NCI-H1417 treated with DMSO at 0.1 percent for 48 hours (cell line): ENCODE data around the gene GSN.

Experiments
- DNase-seq: peaks from one replicate; lab custom pipeline; 2025; lab: John Stamatoyannopoulos, UW

GSN gene

DNA sequence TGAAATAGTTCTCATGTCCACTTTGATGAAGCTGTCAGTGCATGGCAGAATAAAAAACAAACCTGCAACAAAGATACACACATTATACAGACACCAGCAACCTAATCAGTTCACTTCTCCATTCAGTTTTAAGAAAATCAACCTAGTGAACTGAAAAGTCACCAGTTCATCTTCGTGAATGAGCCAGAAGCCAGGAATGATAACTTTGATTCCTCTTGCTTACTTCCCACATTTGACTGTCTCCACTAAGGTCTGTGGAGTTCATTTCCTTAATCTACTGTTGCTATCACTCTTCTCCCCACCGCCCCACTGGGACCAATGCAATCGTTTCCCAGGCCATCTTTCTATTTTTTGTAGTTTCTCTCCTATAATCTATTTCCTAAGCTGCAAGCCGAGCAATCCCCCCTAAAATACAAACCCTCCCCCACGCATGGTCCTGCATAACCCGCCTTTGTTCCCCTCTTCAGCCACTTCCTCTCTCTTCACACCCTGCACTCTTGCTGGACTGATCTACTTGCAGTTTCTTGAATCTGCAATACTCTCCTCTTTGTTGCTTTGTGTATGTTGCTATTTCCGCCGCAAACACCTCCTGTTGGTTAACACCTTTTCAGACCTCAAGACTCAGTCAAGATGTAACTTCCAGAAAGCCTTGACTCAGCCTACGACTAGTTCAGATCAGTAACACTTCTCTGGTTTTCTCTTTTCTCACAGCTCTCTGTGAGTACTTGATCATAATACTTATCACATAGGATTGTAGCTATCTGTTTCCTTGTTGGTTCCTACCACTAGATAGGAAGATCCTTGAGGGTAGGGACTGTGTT is 85.5 kb downstream of the GSN start:
- DNase-seq: no peak

DNA sequence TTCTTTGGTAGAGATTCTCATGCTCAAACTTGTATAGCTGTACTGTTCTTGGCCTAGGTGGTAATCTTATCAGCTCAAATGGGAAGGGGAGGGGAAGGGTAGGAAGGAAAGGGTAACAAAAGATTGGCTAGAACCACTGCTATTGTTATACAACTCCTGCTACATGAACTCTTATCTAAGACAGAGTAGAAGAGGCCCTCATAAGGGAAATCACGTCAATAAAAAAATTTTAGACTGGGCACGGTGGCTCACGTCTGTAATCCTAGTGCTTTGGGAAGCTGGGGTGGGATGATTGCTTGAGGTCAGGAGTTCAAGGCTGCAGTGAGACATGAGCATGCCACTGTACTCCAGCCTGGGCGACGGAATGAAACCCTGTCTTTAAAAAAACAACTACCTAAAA is 86.2 kb downstream of the GSN start:
- DNase-seq: no peak

DNA sequence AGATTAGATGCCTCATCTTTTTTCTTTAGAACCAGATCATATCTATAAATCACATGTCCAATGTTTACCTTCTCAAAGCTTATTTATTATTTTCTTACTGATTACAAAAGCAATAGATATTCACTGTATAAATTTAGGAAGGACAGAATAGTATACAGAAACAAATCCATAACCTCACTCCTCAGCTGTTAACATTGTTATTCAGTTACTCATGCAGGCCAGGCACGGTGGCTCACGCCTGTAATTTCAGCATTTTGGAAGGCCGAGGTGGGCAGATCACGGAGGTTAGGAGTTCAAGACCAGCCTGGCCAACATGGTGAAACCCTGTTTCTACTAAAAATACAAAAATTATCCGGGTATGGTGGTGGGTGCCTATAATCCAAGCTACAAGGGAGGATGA is 86.8 kb downstream of the GSN start:
- no peak for DNase-seq

DNA sequence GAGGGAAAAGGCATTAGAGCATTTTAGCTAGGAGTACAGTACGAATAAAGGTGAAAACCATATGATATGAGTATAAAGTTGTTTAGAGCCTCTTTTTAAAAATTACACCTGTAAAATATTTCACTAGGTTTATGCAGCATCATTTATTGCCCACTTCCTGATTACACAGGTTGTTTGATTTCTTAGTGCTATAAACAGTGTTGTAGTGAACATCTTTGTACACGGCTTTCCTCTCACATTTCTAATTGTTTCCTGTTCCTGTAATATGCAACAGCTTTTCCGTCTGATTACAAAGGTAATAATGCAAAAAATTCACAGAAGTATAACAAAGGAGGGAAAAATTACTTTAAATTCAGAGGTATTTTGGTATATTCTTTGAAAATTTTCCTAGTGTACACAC is 89.0 kb downstream of the GSN start:
- DNase-seq: no peak

DNA sequence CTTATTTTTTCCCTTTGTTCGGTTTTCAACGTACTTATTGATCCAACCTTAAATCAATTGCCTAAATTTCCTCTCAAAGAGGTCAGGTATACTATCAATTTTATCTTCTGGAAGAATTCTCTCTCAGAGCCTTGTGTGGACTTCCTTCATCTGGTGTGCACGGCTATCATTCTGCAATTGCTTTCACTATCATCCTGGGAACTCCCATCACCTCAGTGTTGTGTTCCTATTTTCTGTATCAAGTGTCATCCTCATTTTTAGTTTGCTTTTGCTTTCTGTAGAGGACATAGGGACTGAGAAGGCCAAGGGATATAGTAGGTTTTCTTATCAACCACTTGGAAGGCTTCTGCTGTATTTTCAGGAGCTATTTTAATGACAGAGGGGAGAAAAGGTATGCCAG is 90.8 kb downstream of the GSN start:
- DNase-seq: no peak

DNA sequence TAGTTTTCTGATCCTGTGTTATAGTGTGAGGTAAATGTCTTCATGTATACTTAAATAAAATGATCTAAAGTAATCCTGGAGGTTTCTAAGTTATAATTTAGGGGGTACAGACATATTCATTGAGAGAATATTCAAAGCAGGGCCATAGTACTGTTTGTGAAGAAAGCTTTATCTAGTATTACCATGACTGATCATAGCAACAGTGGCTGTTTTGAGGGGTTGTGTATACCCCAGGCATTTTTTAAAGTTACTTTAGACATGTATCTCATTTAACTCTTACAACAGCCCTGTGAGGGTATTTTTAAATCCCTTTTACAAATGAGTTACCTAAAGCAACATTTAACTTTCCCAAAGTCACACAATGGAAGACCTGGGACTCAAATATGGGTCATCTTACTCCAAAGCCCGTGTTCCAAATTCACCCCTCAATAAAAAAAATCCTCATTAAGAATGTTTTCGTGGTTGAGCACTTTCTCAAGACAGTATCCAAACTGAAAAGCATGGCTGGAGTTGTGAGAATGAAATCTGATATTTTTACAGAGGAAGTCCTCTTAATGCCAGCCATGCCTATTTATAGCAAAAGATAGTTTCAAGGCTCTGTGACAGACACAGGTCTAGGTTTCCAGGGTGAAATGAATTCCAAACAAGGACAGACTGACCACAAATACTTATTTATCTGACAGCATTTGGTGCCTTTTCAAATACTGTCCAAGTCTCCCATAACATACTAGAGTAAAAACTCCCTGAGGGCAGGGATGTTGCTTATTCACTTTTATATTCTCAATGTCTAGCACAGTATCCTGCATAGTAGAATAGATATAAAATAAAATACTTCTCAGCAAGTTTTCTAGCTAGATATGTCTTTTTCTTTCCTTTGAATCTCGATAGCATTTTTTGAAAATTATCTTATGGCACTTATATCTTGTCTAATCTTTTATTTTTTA is 91.7 kb downstream of the GSN start:
- DNase-seq: no peak

DNA sequence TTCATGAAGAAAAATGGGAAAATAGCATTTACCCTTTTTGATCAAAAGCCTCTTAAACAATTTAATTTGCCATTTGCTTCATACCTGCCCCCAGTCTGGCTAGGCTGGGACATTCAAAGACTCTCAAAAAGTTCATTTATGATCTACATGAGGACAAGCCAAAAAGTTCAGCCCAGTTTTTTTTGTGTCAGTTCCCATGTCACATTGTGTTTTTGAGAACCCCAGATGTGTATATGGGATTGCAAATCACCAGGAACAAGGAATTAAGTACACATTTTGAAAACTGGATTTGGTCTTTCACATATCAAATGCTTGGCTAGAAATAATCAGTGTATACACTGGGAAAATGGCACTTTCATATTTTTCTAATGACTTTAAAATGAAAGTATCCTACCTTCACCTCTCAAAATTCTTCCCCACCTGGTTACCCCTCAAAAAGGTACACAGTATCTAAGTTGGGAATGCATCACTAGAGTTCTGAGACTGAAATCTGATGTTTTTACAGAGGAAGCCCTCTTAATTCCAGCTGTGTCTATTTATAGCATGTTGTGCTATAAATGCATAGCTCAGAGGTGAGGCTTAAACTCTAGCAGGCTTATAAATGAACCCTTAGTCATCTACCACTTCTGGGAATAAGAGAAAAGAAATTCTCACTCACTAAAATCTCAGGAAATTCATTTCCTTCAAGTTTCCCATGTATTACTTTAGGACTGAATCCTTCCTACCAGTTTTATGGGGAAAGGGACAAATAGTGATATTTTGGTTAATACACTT is 92.8 kb downstream of the GSN start:
- DNase-seq: no peak

DNA sequence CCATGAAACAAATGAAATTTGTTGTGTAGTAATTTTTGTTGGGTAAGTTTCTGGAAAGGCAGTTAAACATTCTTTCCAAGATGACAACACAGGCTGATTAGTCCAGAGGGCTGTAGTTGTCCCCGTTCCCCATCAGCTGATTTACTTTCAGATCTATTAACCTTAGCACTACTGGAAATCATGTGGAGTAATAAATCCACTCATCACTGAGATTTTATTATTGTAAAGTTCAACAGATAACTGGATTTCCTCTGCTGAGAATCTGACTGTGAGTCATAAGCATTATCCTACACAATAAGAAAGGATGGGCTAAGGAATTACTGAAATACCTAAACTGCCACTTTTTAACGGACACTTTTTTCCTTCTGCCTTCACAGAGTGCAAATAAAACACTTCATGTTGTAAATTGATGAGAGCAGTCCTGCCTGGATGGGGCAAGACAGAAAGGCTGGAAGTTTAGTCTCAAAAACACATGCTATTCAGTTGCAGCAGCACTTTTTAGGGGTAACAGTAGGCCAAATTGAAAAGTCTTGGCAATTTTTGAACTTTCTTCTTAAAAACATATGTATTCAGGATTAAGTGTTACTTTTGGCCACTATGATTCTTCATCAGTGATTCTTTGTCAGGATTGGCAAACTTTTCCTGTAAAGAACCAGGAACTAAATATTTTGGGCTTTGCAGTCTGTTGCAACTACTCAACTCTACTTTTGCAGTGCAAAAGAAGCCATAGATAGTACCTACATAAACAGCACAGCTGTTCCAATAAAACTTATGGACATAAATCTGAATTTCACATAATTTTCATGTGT is 95.1 kb downstream of the GSN start:
- DNase-seq: no peak

DNA sequence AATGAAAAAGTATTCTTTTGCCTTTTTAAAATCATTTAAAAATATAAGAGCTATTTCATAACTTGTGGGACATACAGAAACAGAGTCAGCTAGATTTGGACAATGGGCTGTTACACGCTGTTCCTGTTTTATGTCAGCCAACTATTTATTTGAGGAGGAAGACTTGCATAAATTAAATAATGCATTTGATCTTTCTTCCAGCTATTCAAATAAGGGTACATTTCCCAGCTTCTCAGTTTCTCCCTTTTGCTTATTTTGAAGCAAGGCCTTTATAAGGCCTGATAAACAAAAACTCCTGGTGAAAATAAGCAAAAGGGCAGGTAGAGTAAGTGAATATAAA is 95.6 kb downstream of the GSN start:
- DNase-seq: no peak

DNA sequence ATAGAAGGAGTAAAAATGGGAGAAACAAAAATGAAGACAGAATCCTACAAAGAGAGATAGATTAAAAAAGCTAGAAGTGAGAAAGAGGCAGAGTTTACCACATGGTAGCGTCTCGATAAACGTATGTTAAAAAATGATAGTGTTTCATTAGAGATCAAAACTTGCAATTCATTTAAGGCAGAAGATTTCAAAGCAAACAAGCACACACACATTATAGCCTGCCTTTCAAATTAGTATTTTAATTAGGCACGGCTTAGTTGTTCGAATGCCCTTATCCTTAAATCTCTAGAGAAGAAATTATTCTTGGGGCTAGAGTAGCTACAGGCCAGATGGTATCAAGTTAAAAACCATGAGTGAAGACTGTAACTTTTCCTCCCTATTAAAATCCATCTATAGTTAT is 96.1 kb downstream of the GSN start:
- no peak for DNase-seq

DNA sequence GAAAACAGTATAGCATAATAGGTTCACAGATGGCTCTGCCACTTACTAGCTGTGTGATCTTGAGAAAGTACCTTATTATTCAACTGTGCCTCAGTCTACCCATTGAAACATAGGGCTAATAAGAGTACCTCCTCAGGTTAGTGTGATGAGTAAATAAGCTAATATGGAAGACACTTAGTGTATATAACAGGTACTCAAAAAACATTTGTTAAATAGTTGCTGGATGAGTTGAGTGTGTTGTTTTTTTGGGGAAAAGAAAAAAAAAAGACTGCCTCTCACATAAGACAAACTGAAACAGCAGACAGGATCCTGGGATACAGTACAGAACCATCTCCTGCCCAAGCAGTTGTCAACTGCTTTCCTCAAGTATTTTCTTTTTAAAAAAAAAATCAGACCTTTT is 96.9 kb downstream of the GSN start:
- DNase-seq: no peak

DNA sequence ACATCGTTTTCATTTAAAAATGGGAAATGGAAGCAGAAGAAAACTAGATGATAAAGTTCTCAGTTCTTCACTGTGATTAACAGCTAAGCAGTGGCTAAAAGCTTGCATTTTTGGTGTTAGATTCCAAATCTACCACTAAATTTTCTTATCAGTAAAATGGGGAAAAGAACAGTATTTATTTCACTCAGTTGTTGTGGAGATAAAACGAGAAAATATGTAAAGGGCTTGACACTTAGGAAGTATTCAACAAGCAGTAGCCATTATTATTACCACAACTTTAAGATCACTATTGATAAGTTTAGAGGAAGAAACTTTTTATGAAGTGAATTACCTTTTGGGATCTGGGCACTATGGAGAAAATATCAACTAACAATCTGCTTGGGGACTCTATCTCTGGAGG is 97.6 kb downstream of the GSN start:
- DNase-seq: no peak

DNA sequence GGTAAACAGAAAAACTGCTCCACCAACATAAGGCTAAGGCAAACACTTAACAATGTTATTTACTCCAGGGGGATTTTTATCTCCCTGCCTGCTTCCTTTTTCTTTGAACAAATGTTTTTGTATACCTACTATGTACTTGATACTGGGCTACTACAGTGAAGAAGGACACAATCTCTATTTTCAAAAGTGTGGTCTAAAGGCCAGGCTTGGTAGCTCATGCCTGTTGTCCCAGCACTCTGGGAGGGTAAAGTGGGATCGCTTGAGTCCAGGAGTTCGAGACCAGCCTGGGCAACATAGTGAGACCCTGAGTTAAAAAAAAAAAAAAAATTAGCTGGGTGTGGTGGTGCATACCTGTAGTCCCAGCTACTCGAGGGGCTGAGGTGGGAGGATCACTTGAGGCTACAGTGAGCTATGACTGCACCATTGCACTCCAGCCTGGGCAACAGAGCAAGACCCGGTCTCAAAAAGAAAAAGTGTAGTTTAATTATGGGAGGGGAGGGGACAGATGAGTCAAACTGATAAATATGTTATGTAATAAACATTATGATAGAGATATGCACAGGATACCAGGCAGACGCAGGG is 98.7 kb downstream of the GSN start:
- no peak for DNase-seq

DNA sequence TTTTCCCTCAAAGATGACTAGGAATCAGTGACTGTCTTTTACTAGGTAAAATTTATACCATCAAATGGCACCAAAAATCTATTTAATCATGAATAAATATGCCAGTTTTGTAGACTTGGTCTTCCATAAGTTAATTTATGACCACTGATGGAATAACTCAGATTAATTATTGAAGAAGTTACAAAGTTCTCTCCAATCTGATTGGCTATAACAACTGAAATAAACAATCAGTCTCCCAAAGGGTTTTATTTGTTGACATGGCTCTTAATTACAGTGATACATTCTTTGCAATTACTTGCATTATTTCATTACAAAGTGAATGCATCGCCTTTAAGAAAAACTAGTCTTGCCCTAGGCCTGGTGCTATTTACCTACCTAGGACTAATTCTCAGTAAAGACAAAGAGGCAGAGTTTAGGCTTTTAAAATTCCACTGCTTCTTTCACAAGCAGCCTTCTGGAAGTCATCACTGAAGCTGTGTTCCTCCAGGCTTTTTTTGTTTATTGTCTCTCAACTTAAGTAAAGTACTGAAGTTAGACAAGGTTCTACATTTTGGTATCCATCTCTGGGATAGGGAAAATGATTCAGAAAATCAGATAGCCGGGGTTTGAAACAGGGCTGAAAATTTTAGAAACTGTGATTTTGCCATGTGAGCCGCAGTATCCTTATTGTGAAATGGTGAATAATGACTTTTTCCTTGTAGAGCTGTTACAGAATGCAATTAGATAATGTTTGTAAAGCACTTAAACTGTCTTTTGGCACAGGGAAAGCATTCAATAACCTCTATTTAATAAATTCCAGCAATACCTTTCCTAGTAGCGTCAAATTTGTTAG is 99.6 kb downstream of the GSN start:
- no peak for DNase-seq

DNA sequence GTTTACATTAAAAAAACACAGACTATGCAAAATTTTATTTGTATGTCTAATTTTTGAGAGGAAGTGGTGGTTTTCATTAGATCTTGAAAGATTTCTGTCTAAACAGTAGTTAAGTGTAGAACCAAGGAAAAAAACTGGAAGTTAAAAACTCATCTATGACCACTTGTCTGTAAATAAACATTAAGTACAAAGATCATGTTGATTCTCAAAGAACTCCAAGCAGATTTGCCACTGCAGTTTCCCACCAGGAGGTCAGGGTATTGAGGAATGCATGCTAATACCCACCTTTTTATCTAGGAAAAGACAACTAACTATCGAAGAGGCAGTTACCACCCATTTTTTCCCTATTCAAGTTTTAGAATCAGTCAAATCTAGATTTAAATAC is 100.2 kb downstream of the GSN start:
- DNase-seq: no peak

DNA sequence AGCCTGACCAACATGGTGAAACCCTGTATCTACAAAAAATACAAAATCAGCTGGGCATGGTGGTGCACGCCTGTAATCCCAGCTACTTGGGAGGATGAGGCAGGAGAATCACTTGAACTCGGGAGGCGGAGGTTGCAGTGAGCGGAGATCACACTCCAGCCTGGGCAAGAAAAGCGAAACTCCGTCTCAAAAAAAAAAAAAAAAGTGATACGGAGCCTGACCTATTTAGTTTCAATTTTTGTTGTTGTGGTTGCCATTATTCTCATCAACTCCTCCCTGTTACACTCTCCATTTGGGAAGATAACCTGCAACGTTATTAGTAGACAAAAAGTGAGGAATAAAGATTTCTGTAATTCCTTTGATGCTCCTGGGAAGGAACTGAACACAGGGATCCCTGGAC is 100.8 kb downstream of the GSN start:
- DNase-seq: no peak

DNA sequence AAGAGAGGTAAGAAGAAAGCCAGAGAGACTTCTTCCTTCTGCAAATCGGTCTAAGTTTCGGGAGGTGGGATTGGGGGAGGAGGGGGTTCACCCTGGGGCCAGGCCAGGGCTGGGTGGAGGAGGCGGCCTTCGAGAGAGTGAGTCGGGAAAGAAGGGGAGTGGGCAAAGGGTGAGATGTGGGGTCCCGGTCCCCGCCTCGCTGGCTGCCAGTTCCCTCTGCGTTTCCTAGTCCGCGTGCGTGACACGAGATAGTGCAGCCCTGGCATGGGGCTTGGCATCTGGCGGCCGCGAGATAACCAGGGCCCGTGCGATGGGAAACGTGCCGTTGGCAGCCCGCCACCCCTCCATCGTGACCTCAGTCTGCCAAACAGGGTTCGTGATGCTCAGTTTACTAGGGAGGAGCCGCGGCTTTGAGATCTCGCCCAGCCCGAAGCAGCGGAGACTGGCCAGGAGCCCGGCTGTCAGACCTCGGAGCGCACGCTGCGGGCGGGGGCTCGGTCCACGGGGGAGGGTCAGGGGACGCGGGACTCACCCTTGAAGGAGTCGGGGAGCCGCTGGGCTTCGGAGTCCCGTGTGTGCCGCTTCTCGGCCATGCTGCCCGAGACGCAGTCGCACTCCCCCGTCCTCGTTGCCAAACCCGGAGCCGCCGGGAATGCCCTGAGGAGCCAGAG is 101.8 kb downstream of the GSN start, which contains the start of gene STOM:
STOM (minus strand) TSS at position 656 of the 671 bp plus-strand sequence; CDS start at position 593, 63 bp downstream.
- DNase-seq: no peak

DNA sequence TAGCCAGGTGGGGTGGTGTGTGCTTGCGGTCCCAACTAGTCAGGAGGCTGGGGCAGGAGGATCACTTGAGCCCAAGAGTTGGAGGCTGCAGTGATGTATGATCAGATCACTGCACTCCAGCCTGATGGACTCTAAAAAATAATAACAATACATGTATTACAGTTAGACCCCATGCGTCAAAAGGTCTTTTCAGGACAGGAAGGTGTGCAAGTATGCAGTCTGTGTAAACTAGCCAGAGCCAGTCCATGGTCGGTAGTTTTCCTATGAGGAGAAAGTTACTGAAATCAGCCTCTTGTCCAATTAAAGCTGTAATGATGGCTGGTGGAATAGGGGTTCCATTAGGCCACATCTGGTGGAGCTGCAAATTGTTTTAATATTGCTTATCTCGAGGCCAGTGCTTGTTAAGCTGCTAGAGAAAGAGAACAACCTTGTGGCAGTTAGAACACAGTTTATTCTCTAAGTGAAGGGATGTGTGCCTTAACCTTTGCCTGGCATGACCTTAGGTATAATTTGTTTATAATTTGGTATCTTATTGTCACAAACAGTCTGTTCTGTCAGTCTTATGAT is 103.6 kb downstream of the GSN start:
- DNase-seq: no peak

DNA sequence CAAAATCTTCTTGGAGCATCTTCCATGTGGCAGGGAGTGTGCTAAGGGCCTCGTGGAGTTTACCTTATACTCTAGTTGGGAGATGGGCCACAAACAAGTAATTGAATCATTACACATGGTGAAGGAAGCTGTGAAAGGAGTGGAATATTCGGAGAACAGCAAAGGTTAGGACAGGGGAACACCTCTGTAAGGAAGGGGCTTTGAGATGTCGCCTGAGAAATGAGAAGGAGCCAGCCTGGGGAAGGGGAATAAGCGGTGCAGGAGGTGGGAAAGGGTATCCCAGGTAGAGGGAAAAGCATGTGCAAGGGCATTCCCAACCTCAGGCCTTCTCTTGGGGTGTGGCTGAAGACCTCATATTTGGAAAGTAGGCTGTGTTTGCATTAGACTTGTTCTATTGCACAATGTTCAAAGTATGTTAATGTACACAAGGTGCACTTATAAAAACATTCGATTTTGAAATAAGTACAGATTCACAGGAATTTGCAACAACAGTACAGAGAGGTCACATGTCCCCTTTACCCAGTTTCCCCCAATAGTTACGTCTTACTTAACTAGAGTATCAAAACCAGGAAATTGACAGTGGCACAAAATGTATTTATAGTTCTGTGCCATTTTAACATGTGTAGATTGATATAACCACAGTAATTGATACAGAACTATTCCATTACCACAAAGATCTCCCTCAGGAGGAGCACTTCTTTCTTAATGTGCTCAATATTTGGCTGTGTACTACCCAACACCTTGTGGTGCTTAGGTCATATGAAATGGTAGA is 104.5 kb downstream of the GSN start:
- DNase-seq: no peak
